ENCODE measurements around the gene KCNN3.

Gene KCNN3

GRCh38 chr1:154777781-154778180 is 92.3 kb downstream of the KCNN3 start:
- Histone ChIP-seq H3K4me1 (ENCODE audit: control insufficient read depth in 5 of 5, insufficient read depth in 5 of 5, low read length in 5 of 5) (no peaks in the 10 kb centered on the region), H3K9ac (ENCODE audit: low read length in 5 of 5) (no peak overlapping the region), H3K36me3 (ENCODE audit: control insufficient read depth in 5 of 5, insufficient read depth in 5 of 5, low read length in 5 of 5) (no peaks in the 10 kb centered on the region), H3K27ac (ENCODE audit: low read depth, low read length) (no peak overlapping the region), H3K9me3 (ENCODE audit: control insufficient read depth in 5 of 5, low read length in 5 of 5) (peaks cover 0 to 10% (median 6%) of the 10 kb centered on the region in 5 donors), H3K4me3 (ENCODE audit: low read depth in 1 of 5, low read length in 5 of 5) (no peak overlapping the region), H3K27me3 (ENCODE audit: control insufficient read depth in 5 of 5, insufficient read depth in 4 of 5, low read length in 5 of 5) (peaks cover 0 to 10% (median 5%) of the 10 kb centered on the region in 5 donors)

GRCh38 chr1:154777154-154777553 is 92.9 kb downstream of the KCNN3 start:
- no peak overlapping the region for H3K9ac ChIP-seq (ENCODE audit: low read length in 5 of 5)
- no peaks in the 10 kb centered on the region for H3K36me3 ChIP-seq (ENCODE audit: control insufficient read depth in 5 of 5, insufficient read depth in 5 of 5, low read length in 5 of 5)
- H3K27ac ChIP-seq (ENCODE audit: low read depth, low read length): no peak overlapping the region
- peaks cover 0 to 10% (median 6%) of the 10 kb centered on the region in 5 donors for H3K9me3 ChIP-seq (ENCODE audit: control insufficient read depth in 5 of 5, low read length in 5 of 5)
- H3K4me1 ChIP-seq (ENCODE audit: control insufficient read depth in 5 of 5, insufficient read depth in 5 of 5, low read length in 5 of 5): no peaks in the 10 kb centered on the region
- no peak overlapping the region for H3K4me3 ChIP-seq (ENCODE audit: low read depth in 1 of 5, low read length in 5 of 5)
- H3K27me3 ChIP-seq (ENCODE audit: control insufficient read depth in 5 of 5, insufficient read depth in 4 of 5, low read length in 5 of 5): peaks cover 0 to 10% (median 6%) of the 10 kb centered on the region in 5 donors

GRCh38 chr1:154775621-154776605 is 94.2 kb downstream of the KCNN3 start:
- Histone ChIP-seq H3K4me1 (ENCODE audit: control insufficient read depth in 5 of 5, insufficient read depth in 5 of 5, low read length in 5 of 5) (no peaks in the 10 kb centered on the region), H3K36me3 (ENCODE audit: control insufficient read depth in 5 of 5, insufficient read depth in 5 of 5, low read length in 5 of 5) (no peaks in the 10 kb centered on the region), H3K9me3 (ENCODE audit: control insufficient read depth in 5 of 5, low read length in 5 of 5) (peaks cover 0 to 10% (median 6%) of the 10 kb centered on the region in 5 donors), H3K27ac (ENCODE audit: low read depth, low read length) (no peak overlapping the region), H3K9ac (ENCODE audit: low read length in 5 of 5) (no peak overlapping the region), H3K4me3 (ENCODE audit: low read depth in 1 of 5, low read length in 5 of 5) (no peak overlapping the region), H3K27me3 (ENCODE audit: control insufficient read depth in 5 of 5, insufficient read depth in 4 of 5, low read length in 5 of 5) (peaks cover 0 to 11% (median 9%) of the 10 kb centered on the region in 5 donors)

GRCh38 chr1:154774175-154774855 is 95.8 kb downstream of the KCNN3 start:
- H3K4me3 ChIP-seq (ENCODE audit: low read depth in 1 of 5, low read length in 5 of 5): no peak overlapping the region
- no peaks in the 10 kb centered on the region for H3K36me3 ChIP-seq (ENCODE audit: control insufficient read depth in 5 of 5, insufficient read depth in 5 of 5, low read length in 5 of 5)
- H3K9me3 ChIP-seq (ENCODE audit: control insufficient read depth in 5 of 5, low read length in 5 of 5): peaks cover 0 to 7% (median 6%) of the 10 kb centered on the region in 5 donors
- no peak overlapping the region for H3K27ac ChIP-seq (ENCODE audit: low read depth, low read length)
- no peak overlapping the region for H3K9ac ChIP-seq (ENCODE audit: low read length in 5 of 5)
- H3K4me1 ChIP-seq (ENCODE audit: control insufficient read depth in 5 of 5, insufficient read depth in 5 of 5, low read length in 5 of 5): no peaks in the 10 kb centered on the region
- H3K27me3 ChIP-seq (ENCODE audit: control insufficient read depth in 5 of 5, insufficient read depth in 4 of 5, low read length in 5 of 5): peaks cover 0 to 11% (median 9%) of the 10 kb centered on the region in 5 donors

GRCh38 chr1:154773551-154773950 is 96.5 kb downstream of the KCNN3 start:
- Histone ChIP-seq H3K4me3 (ENCODE audit: low read depth in 1 of 5, low read length in 5 of 5) (no peak overlapping the region), H3K9me3 (ENCODE audit: control insufficient read depth in 5 of 5, low read length in 5 of 5) (peaks cover 0 to under 1% (median 0%) of the 10 kb centered on the region in 5 donors), H3K36me3 (ENCODE audit: control insufficient read depth in 5 of 5, insufficient read depth in 5 of 5, low read length in 5 of 5) (no peaks in the 10 kb centered on the region), H3K27ac (ENCODE audit: low read depth, low read length) (no peak overlapping the region), H3K27me3 (ENCODE audit: control insufficient read depth in 5 of 5, insufficient read depth in 4 of 5, low read length in 5 of 5) (peaks cover 0 to 11% (median 9%) of the 10 kb centered on the region in 5 donors), H3K4me1 (ENCODE audit: control insufficient read depth in 5 of 5, insufficient read depth in 5 of 5, low read length in 5 of 5) (no peaks in the 10 kb centered on the region), H3K9ac (ENCODE audit: low read length in 5 of 5) (no peak overlapping the region)

GRCh38 chr1:154772606-154773506 is 97.2 kb downstream of the KCNN3 start:
- Histone ChIP-seq H3K9me3 (ENCODE audit: control insufficient read depth in 5 of 5, low read length in 5 of 5) (no peaks in the 10 kb centered on the region), H3K27me3 (ENCODE audit: control insufficient read depth in 5 of 5, insufficient read depth in 4 of 5, low read length in 5 of 5) (peaks cover 0 to 11% (median 9%) of the 10 kb centered on the region in 5 donors), H3K9ac (ENCODE audit: low read length in 5 of 5) (no peak overlapping the region), H3K27ac (ENCODE audit: low read depth, low read length) (no peak overlapping the region), H3K36me3 (ENCODE audit: control insufficient read depth in 5 of 5, insufficient read depth in 5 of 5, low read length in 5 of 5) (no peaks in the 10 kb centered on the region), H3K4me3 (ENCODE audit: low read depth in 1 of 5, low read length in 5 of 5) (no peak overlapping the region), H3K4me1 (ENCODE audit: control insufficient read depth in 5 of 5, insufficient read depth in 5 of 5, low read length in 5 of 5) (no peaks in the 10 kb centered on the region)

GRCh38 chr1:154772056-154772455 is 98.0 kb downstream of the KCNN3 start:
- Histone ChIP-seq H3K4me1 (ENCODE audit: control insufficient read depth in 5 of 5, insufficient read depth in 5 of 5, low read length in 5 of 5) (peaks cover 0 to 3% (median 3%) of the 10 kb centered on the region in 5 donors), H3K36me3 (ENCODE audit: control insufficient read depth in 5 of 5, insufficient read depth in 5 of 5, low read length in 5 of 5) (no peaks in the 10 kb centered on the region), H3K9me3 (ENCODE audit: control insufficient read depth in 5 of 5, low read length in 5 of 5) (no peaks in the 10 kb centered on the region), H3K4me3 (ENCODE audit: low read depth in 1 of 5, low read length in 5 of 5) (no peak overlapping the region), H3K27me3 (ENCODE audit: control insufficient read depth in 5 of 5, insufficient read depth in 4 of 5, low read length in 5 of 5) (peaks cover 0 to 11% (median 9%) of the 10 kb centered on the region in 5 donors), H3K27ac (ENCODE audit: low read depth, low read length) (no peak overlapping the region), H3K9ac (ENCODE audit: low read length in 5 of 5) (no peak overlapping the region)

- Histone ChIP-seq H3K9me3 (ENCODE audit: control insufficient read depth in 5 of 5, low read length in 5 of 5) (no peaks in the 10 kb centered on the region), H3K4me1 (ENCODE audit: control insufficient read depth in 5 of 5, insufficient read depth in 5 of 5, low read length in 5 of 5) (peaks cover 0 to 3% (median 3%) of the 10 kb centered on the region in 5 donors), H3K27ac (ENCODE audit: low read depth, low read length) (no peak overlapping the region), H3K36me3 (ENCODE audit: control insufficient read depth in 5 of 5, insufficient read depth in 5 of 5, low read length in 5 of 5) (no peaks in the 10 kb centered on the region), H3K9ac (ENCODE audit: low read length in 5 of 5) (no peak overlapping the region), H3K27me3 (ENCODE audit: control insufficient read depth in 5 of 5, insufficient read depth in 4 of 5, low read length in 5 of 5) (peaks cover 0 to 9% (median 8%) of the 10 kb centered on the region in 5 donors), H3K4me3 (ENCODE audit: low read depth in 1 of 5, low read length in 5 of 5) (no peak overlapping the region)
Observed at GRCh38 chr1:154770897-154771594, 99.0 kb downstream of the KCNN3 start.

All from subcutaneous abdominal adipose tissue (tissue), 5 donors.